ENCODE results near the gene MRM3.

MRM3 gene

DNA sequence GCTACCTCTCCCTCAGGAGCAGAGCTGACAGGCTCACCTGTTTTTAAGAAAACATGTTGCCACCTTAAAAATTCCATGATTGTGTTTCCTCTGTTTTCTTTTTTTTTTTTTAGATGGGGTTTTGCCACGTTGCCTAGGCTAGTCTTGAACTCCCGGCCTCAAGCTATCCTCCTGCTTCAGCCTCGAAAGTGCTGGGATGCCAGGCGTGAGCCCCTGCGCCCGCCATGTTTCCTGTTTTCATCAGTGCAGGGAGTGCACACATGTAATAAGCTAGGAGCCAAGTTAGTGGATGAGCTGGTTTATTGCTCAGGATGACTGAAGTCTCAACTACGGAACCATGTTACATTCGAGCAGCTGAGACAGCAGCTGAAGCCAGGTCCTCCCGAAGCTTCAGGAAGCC lies 13.6 kb downstream of the MRM3 start:
- Histone ChIP-seq H3K9ac (ENCODE audit: low read depth in 1 of 2, low read length in 2 of 2) (peak overlapping the region in 1 of 2 donors; percentile 17), H3K4me1 (ENCODE audit: control insufficient read depth in 2 of 2, insufficient read depth in 2 of 2, low read length in 2 of 2) (peaks cover 0 to 4% of the 10 kb centered on the region in 2 donors)

DNA sequence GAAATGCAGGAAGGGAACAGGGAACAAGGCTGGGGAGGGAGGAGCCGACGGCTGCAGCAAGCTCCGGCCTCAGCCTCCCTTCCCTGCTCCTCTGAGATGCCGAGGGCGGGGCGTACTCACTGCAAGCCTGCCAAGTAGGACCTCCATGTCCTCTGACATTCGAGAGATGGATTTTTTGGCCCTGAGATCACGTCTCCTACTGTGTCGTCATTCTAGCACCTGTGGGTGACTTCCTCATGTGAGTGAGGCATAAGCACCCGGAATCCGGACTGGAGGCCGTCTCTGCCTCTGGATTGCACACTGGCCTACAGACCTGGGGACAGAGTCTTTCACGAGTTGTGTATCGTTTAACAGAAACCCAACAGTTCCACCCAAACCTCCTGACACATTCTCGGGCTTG lies 14.5 kb downstream of the MRM3 start:
- Histone ChIP-seq H3K4me1 (ENCODE audit: control insufficient read depth in 2 of 2, insufficient read depth in 2 of 2, low read length in 2 of 2) (peaks cover 0 to 4% of the 10 kb centered on the region in 2 donors), H3K4me3 (ENCODE audit: low read length in 2 of 2) (no peak overlapping the region), H3K27me3 (ENCODE audit: control insufficient read depth in 2 of 2, insufficient read depth in 2 of 2, low read length in 2 of 2) (no peaks in the 10 kb centered on the region), H3K36me3 (ENCODE audit: control insufficient read depth in 2 of 2, insufficient read depth in 2 of 2, low read length in 2 of 2) (peaks cover 12% of the 10 kb centered on the region in 2 donors), H3K27ac (ENCODE audit: low read depth in 2 of 2, low read length in 2 of 2) (no peak overlapping the region), H3K9ac (ENCODE audit: low read depth in 1 of 2, low read length in 2 of 2) (no peak overlapping the region), H3K9me3 (ENCODE audit: control insufficient read depth in 2 of 2, low read length in 2 of 2) (no peaks in the 10 kb centered on the region)

More for the DNA sequence above, 13.6 kb downstream of the MRM3 start:
- Histone ChIP-seq H3K27me3 (ENCODE audit: control insufficient read depth in 2 of 2, insufficient read depth in 2 of 2, low read length in 2 of 2) (no peaks in the 10 kb centered on the region), H3K9me3 (ENCODE audit: control insufficient read depth in 2 of 2, low read length in 2 of 2) (no peaks in the 10 kb centered on the region), H3K36me3 (ENCODE audit: control insufficient read depth in 2 of 2, insufficient read depth in 2 of 2, low read length in 2 of 2) (peaks cover 16 to 20% of the 10 kb centered on the region in 2 donors), H3K4me3 (ENCODE audit: low read length in 2 of 2) (no peak overlapping the region), H3K27ac (ENCODE audit: low read depth in 2 of 2, low read length in 2 of 2) (peak overlapping the region in 1 of 2 donors; percentile 11)

GRCh38 chr17:797236-797840 lies 15.2 kb downstream of the MRM3 start:
- Histone ChIP-seq H3K9me3 (ENCODE audit: control insufficient read depth in 2 of 2, low read length in 2 of 2) (no peaks in the 10 kb centered on the region), H3K9ac (ENCODE audit: low read depth in 1 of 2, low read length in 2 of 2) (no peak overlapping the region), H3K27me3 (ENCODE audit: control insufficient read depth in 2 of 2, insufficient read depth in 2 of 2, low read length in 2 of 2) (no peaks in the 10 kb centered on the region), H3K4me1 (ENCODE audit: control insufficient read depth in 2 of 2, insufficient read depth in 2 of 2, low read length in 2 of 2) (peaks cover 0 to 4% of the 10 kb centered on the region in 2 donors), H3K4me3 (ENCODE audit: low read length in 2 of 2) (no peak overlapping the region), H3K36me3 (ENCODE audit: control insufficient read depth in 2 of 2, insufficient read depth in 2 of 2, low read length in 2 of 2) (peaks cover 5% of the 10 kb centered on the region in 2 donors), H3K27ac (ENCODE audit: low read depth in 2 of 2, low read length in 2 of 2) (no peak overlapping the region)

GRCh38 chr17:798246-798645 lies 16.1 kb downstream of the MRM3 start:
- Histone ChIP-seq H3K27ac (ENCODE audit: low read depth in 2 of 2, low read length in 2 of 2) (no peak overlapping the region), H3K9ac (ENCODE audit: low read depth in 1 of 2, low read length in 2 of 2) (no peak overlapping the region)

GRCh38 chr17:799261-799660 lies 17.1 kb downstream of the MRM3 start:
- Histone ChIP-seq H3K9ac (ENCODE audit: low read depth in 1 of 2, low read length in 2 of 2) (no peak overlapping the region), H3K4me1 (ENCODE audit: control insufficient read depth in 2 of 2, insufficient read depth in 2 of 2, low read length in 2 of 2) (peaks cover 0 to 4% of the 10 kb centered on the region in 2 donors), H3K36me3 (ENCODE audit: control insufficient read depth in 2 of 2, insufficient read depth in 2 of 2, low read length in 2 of 2) (no peaks in the 10 kb centered on the region), H3K27me3 (ENCODE audit: control insufficient read depth in 2 of 2, insufficient read depth in 2 of 2, low read length in 2 of 2) (no peaks in the 10 kb centered on the region), H3K9me3 (ENCODE audit: control insufficient read depth in 2 of 2, low read length in 2 of 2) (no peaks in the 10 kb centered on the region), H3K4me3 (ENCODE audit: low read length in 2 of 2) (no peak overlapping the region), H3K27ac (ENCODE audit: low read depth in 2 of 2, low read length in 2 of 2) (no peak overlapping the region)

More at GRCh38 chr17:798246-798645, 16.1 kb downstream of the MRM3 start:
- no peaks in the 10 kb centered on the region for H3K27me3 ChIP-seq (ENCODE audit: control insufficient read depth in 2 of 2, insufficient read depth in 2 of 2, low read length in 2 of 2)
- H3K4me1 ChIP-seq (ENCODE audit: control insufficient read depth in 2 of 2, insufficient read depth in 2 of 2, low read length in 2 of 2) = peaks cover 0 to 4% of the 10 kb centered on the region in 2 donors
- H3K9me3 ChIP-seq (ENCODE audit: control insufficient read depth in 2 of 2, low read length in 2 of 2) = no peaks in the 10 kb centered on the region
- H3K4me3 ChIP-seq (ENCODE audit: low read length in 2 of 2) = no peak overlapping the region
- no peaks in the 10 kb centered on the region for H3K36me3 ChIP-seq (ENCODE audit: control insufficient read depth in 2 of 2, insufficient read depth in 2 of 2, low read length in 2 of 2)

- H3K27me3 ChIP-seq (ENCODE audit: control insufficient read depth in 2 of 2, insufficient read depth in 2 of 2, low read length in 2 of 2) = no peaks in the 10 kb centered on the region
- H3K4me1 ChIP-seq (ENCODE audit: control insufficient read depth in 2 of 2, insufficient read depth in 2 of 2, low read length in 2 of 2) = no peaks in the 10 kb centered on the region
- no peaks in the 10 kb centered on the region for H3K36me3 ChIP-seq (ENCODE audit: control insufficient read depth in 2 of 2, insufficient read depth in 2 of 2, low read length in 2 of 2)
- H3K4me3 ChIP-seq (ENCODE audit: low read length in 2 of 2) = no peak overlapping the region
- no peak overlapping the region for H3K27ac ChIP-seq (ENCODE audit: low read depth in 2 of 2, low read length in 2 of 2)
- no peak overlapping the region for H3K9ac ChIP-seq (ENCODE audit: low read depth in 1 of 2, low read length in 2 of 2)
- H3K9me3 ChIP-seq (ENCODE audit: control insufficient read depth in 2 of 2, low read length in 2 of 2) = no peaks in the 10 kb centered on the region
These were observed 18.5 kb downstream of the MRM3 start for GRCh38 chr17:800446-801242.

GRCh38 chr17:801660-802059 lies 19.5 kb downstream of the MRM3 start:
- Histone ChIP-seq H3K27ac (ENCODE audit: low read depth in 2 of 2, low read length in 2 of 2) (no peak overlapping the region), H3K27me3 (ENCODE audit: control insufficient read depth in 2 of 2, insufficient read depth in 2 of 2, low read length in 2 of 2) (no peaks in the 10 kb centered on the region), H3K4me3 (ENCODE audit: low read length in 2 of 2) (no peak overlapping the region), H3K4me1 (ENCODE audit: control insufficient read depth in 2 of 2, insufficient read depth in 2 of 2, low read length in 2 of 2) (no peaks in the 10 kb centered on the region), H3K36me3 (ENCODE audit: control insufficient read depth in 2 of 2, insufficient read depth in 2 of 2, low read length in 2 of 2) (no peaks in the 10 kb centered on the region), H3K9me3 (ENCODE audit: control insufficient read depth in 2 of 2, low read length in 2 of 2) (no peaks in the 10 kb centered on the region), H3K9ac (ENCODE audit: low read depth in 1 of 2, low read length in 2 of 2) (no peak overlapping the region)

DNA sequence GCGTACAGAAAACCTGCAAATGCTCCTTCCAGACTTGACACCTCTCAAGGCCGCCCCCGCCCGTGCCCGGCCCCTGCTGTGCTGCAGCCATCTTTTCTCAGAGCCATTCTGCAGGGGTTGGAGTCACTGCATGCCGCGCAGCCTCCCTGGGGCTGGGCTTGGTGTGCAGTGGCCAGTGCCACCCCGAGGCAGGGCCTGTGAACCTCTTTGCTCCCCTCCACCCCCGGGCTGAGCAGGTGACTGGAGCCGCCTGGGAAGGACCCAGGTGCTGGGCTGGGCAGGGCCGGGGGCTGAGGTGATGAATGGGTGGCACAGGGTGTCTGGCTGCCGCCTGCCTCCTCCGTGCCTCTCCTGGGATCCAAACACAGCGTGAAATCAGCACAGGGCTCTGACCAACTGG lies 20.3 kb downstream of the MRM3 start:
- Histone ChIP-seq H3K4me1 (ENCODE audit: control insufficient read depth in 2 of 2, insufficient read depth in 2 of 2, low read length in 2 of 2) (no peaks in the 10 kb centered on the region), H3K9me3 (ENCODE audit: control insufficient read depth in 2 of 2, low read length in 2 of 2) (no peaks in the 10 kb centered on the region), H3K4me3 (ENCODE audit: low read length in 2 of 2) (no peak overlapping the region), H3K27ac (ENCODE audit: low read depth in 2 of 2, low read length in 2 of 2) (no peak overlapping the region), H3K9ac (ENCODE audit: low read depth in 1 of 2, low read length in 2 of 2) (no peak overlapping the region), H3K27me3 (ENCODE audit: control insufficient read depth in 2 of 2, insufficient read depth in 2 of 2, low read length in 2 of 2) (no peaks in the 10 kb centered on the region), H3K36me3 (ENCODE audit: control insufficient read depth in 2 of 2, insufficient read depth in 2 of 2, low read length in 2 of 2) (no peaks in the 10 kb centered on the region)

GRCh38 chr17:802901-803881 lies 21.0 kb downstream of the MRM3 start:
- no peak overlapping the region for H3K9ac ChIP-seq (ENCODE audit: low read depth in 1 of 2, low read length in 2 of 2)
- H3K27me3 ChIP-seq (ENCODE audit: control insufficient read depth in 2 of 2, insufficient read depth in 2 of 2, low read length in 2 of 2) = no peaks in the 10 kb centered on the region
- no peaks in the 10 kb centered on the region for H3K9me3 ChIP-seq (ENCODE audit: control insufficient read depth in 2 of 2, low read length in 2 of 2)
- no peak overlapping the region for H3K27ac ChIP-seq (ENCODE audit: low read depth in 2 of 2, low read length in 2 of 2)
- H3K4me1 ChIP-seq (ENCODE audit: control insufficient read depth in 2 of 2, insufficient read depth in 2 of 2, low read length in 2 of 2) = no peaks in the 10 kb centered on the region
- no peak overlapping the region for H3K4me3 ChIP-seq (ENCODE audit: low read length in 2 of 2)
- H3K36me3 ChIP-seq (ENCODE audit: control insufficient read depth in 2 of 2, insufficient read depth in 2 of 2, low read length in 2 of 2) = no peaks in the 10 kb centered on the region
